ENCODE data around the gene ZNF350.
A peak's percentile ranks its signal among the peaks of the same experiment; 100 is the strongest.

Gene ZNF350

DNA sequence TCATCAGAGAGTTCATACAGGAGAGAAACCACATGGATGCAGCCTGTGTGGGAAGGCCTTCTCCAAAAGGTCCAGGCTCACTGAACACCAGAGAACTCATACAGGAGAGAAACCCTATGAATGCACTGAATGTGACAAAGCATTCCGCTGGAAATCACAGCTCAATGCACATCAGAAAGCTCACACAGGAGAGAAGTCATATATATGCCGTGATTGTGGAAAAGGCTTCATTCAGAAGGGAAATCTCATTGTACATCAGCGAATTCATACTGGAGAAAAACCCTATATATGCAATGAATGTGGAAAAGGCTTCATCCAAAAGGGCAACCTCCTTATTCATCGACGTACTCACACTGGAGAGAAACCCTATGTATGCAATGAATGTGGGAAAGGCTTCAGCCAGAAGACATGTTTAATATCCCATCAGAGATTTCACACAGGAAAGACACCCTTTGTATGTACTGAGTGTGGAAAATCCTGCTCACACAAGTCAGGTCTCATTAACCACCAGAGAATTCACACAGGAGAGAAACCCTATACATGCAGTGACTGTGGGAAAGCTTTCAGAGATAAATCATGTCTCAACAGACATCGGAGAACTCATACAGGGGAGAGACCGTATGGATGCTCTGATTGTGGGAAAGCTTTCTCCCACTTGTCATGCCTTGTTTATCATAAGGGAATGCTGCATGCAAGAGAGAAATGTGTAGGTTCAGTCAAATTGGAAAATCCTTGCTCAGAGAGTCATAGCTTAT lies 41.7 kb downstream of the ZNF350 start:
- H3K9me3 ChIP-seq (ENCODE audit: insufficient read depth, low read depth, low read length) = peaks cover 29% of the 10 kb centered on the region
- H3K27ac ChIP-seq (ENCODE audit: low read depth, low read length) = no peak overlapping the region
- H3K79me1 ChIP-seq (ENCODE audit: low read length) = no peaks in the 10 kb centered on the region
- no CpG with 5 or more reads among the region's 7 CpGs for WGBS (ENCODE audit: extremely low coverage, insufficient coverage, insufficient read length)
- no peak overlapping the region for H3K4me2 ChIP-seq (ENCODE audit: low read length)
- H3K79me2 ChIP-seq (ENCODE audit: control insufficient read depth, insufficient read depth, low read length, poor library complexity) = no peaks in the 10 kb centered on the region
- H4K91ac ChIP-seq (ENCODE audit: low read depth, low read length) = no peak overlapping the region
- no peak overlapping the region for H2BK120ac ChIP-seq (ENCODE audit: insufficient read depth, low read length, poor library complexity)
- H3K27me3 ChIP-seq (ENCODE audit: insufficient read depth, low read length) = no peaks in the 10 kb centered on the region
- H3K4ac ChIP-seq (ENCODE audit: low read depth, low read length) = no peak overlapping the region
- H3K23ac ChIP-seq (ENCODE audit: low read length) = no peak overlapping the region
- H3K4me1 ChIP-seq (ENCODE audit: control insufficient read depth in 1 of 2, insufficient read depth in 2 of 2, low read length in 2 of 2) = no peaks in the 10 kb centered on the region
- H2BK5ac ChIP-seq (ENCODE audit: low read depth, low read length, poor library complexity) = no peak overlapping the region
- no peak overlapping the region for H4K12ac ChIP-seq (ENCODE audit: low read depth, low read length)
- peaks cover 21 to 40% of the 10 kb centered on the region in 2 experiments for H3K36me3 ChIP-seq (ENCODE audit: control insufficient read depth in 1 of 2, insufficient read depth in 2 of 2, low read length in 2 of 2)
- H3K9ac ChIP-seq (ENCODE audit: low read length) = no peak overlapping the region
- H3K14ac ChIP-seq (ENCODE audit: low read length) = no peak overlapping the region
- H2BK12ac ChIP-seq (ENCODE audit: low read length) = no peak overlapping the region
- no peak overlapping the region for H2AK5ac ChIP-seq (ENCODE audit: low read length)
- no peak overlapping the region for H3K18ac ChIP-seq (ENCODE audit: low read length)
- H3K4me3 ChIP-seq (ENCODE audit: low read depth, low read length) = no peak overlapping the region
- no peak overlapping the region for H4K8ac ChIP-seq (ENCODE audit: low read depth, low read length)
- no peak for DNase-seq
- H2AFZ ChIP-seq (ENCODE audit: insufficient read depth, low read length, poor library complexity) = no peak overlapping the region

- Histone ChIP-seq H3K14ac (ENCODE audit: low read length) (no peak overlapping the region), H3K36me3 (ENCODE audit: control insufficient read depth in 1 of 2, insufficient read depth in 2 of 2, low read length in 2 of 2) (peaks cover 36 to 52% of the 10 kb centered on the region in 2 experiments)
- no CpG with 5 or more reads among the region's 2 CpGs for WGBS (ENCODE audit: extremely low coverage, insufficient coverage, insufficient read length)
Measured at GRCh38 chr19:51938936-51939335, 47.7 kb downstream of the ZNF350 start.

GRCh38 chr19:51931921-51932320 lies 54.7 kb downstream of the ZNF350 start:
- H2AK5ac ChIP-seq (ENCODE audit: low read length) = no peak overlapping the region
- H4K91ac ChIP-seq (ENCODE audit: low read depth, low read length) = no peak overlapping the region
- peaks cover 10% of the 10 kb centered on the region for H3K79me2 ChIP-seq (ENCODE audit: control insufficient read depth, insufficient read depth, low read length, poor library complexity)
- no peak overlapping the region for H2BK12ac ChIP-seq (ENCODE audit: low read length)
- no peak overlapping the region for H4K8ac ChIP-seq (ENCODE audit: low read depth, low read length)
- peak; percentile 94 to 97 for DNase-seq
- no peaks in the 10 kb centered on the region for H3K27me3 ChIP-seq (ENCODE audit: insufficient read depth, low read length)
- H3K27ac ChIP-seq (ENCODE audit: low read depth, low read length) = no peak overlapping the region
- no peak overlapping the region for H4K12ac ChIP-seq (ENCODE audit: low read depth, low read length)
- no peak overlapping the region for H2BK120ac ChIP-seq (ENCODE audit: insufficient read depth, low read length, poor library complexity)
- no peak overlapping the region for H2BK5ac ChIP-seq (ENCODE audit: low read depth, low read length, poor library complexity)
- H3K18ac ChIP-seq (ENCODE audit: low read length) = no peak overlapping the region
- H3K23ac ChIP-seq (ENCODE audit: low read length) = no peak overlapping the region
- no peak overlapping the region for H3K4me2 ChIP-seq (ENCODE audit: low read length)
- peaks cover 6% of the 10 kb centered on the region for H3K79me1 ChIP-seq (ENCODE audit: low read length)
- WGBS (ENCODE audit: extremely low coverage, insufficient coverage, insufficient read length) = no CpG with 5 or more reads among the region's 8 CpGs
- no peak overlapping the region for H3K4ac ChIP-seq (ENCODE audit: low read depth, low read length)
- H3K4me3 ChIP-seq (ENCODE audit: low read depth, low read length) = no peak overlapping the region
- no peak overlapping the region for H2AFZ ChIP-seq (ENCODE audit: insufficient read depth, low read length, poor library complexity)
- H3K9me3 ChIP-seq (ENCODE audit: insufficient read depth, low read depth, low read length) = peaks cover 2% of the 10 kb centered on the region
- H3K14ac ChIP-seq (ENCODE audit: low read length) = no peak overlapping the region
- no peak overlapping the region for H3K9ac ChIP-seq (ENCODE audit: low read length)
- peaks cover 5 to 7% of the 10 kb centered on the region in 2 experiments for H3K4me1 ChIP-seq (ENCODE audit: control insufficient read depth in 1 of 2, insufficient read depth in 2 of 2, low read length in 2 of 2)
- H3K36me3 ChIP-seq (ENCODE audit: control insufficient read depth in 1 of 2, insufficient read depth in 2 of 2, low read length in 2 of 2) = peaks cover 26 to 32% of the 10 kb centered on the region in 2 experiments

More at GRCh38 chr19:51938936-51939335, 47.7 kb downstream of the ZNF350 start:
- Histone ChIP-seq H3K23ac (ENCODE audit: low read length) (no peak overlapping the region), H4K91ac (ENCODE audit: low read depth, low read length) (no peak overlapping the region), H2BK120ac (ENCODE audit: insufficient read depth, low read length, poor library complexity) (no peak overlapping the region), H2BK5ac (ENCODE audit: low read depth, low read length, poor library complexity) (no peak overlapping the region), H2AK5ac (ENCODE audit: low read length) (no peak overlapping the region), H3K9me3 (ENCODE audit: insufficient read depth, low read depth, low read length) (peaks cover 12% of the 10 kb centered on the region), H3K4me2 (ENCODE audit: low read length) (no peak overlapping the region), H2AFZ (ENCODE audit: insufficient read depth, low read length, poor library complexity) (no peak overlapping the region), H3K18ac (ENCODE audit: low read length) (no peak overlapping the region), H3K79me2 (ENCODE audit: control insufficient read depth, insufficient read depth, low read length, poor library complexity) (no peaks in the 10 kb centered on the region), H3K4me3 (ENCODE audit: low read depth, low read length) (no peak overlapping the region), H3K4ac (ENCODE audit: low read depth, low read length) (no peak overlapping the region), H4K12ac (ENCODE audit: low read depth, low read length) (no peak overlapping the region), H3K79me1 (ENCODE audit: low read length) (no peaks in the 10 kb centered on the region), H3K27me3 (ENCODE audit: insufficient read depth, low read length) (no peaks in the 10 kb centered on the region), H3K27ac (ENCODE audit: low read depth, low read length) (no peak overlapping the region), H3K9ac (ENCODE audit: low read length) (no peak overlapping the region), H3K4me1 (ENCODE audit: control insufficient read depth in 1 of 2, insufficient read depth in 2 of 2, low read length in 2 of 2) (no peaks in the 10 kb centered on the region), H2BK12ac (ENCODE audit: low read length) (no peak overlapping the region), H4K8ac (ENCODE audit: low read depth, low read length) (no peak overlapping the region)
- DNase-seq = no peak

DNA sequence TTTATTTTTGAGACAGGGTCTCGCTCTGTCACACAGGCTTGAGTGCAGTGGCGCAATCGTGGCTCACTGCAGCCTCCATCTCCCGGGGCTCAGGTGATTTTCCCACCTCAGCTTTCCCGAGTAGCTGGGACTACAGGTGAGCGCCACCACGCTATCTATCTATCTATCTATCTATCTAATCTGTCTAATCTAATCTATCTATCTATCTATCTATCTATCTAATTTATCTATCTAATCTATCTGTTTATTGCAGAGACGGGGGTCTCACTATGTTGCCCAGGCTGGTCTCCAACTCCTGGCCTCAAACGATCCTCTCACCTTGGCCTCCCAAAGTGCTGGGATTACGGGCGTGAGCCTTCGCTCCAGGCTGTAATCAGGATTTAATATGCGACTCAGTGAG lies 58.8 kb downstream of the ZNF350 start:
- Histone ChIP-seq H3K23ac (ENCODE audit: low read length) (no peak overlapping the region), H2BK12ac (ENCODE audit: low read length) (no peak overlapping the region), H3K4ac (ENCODE audit: low read depth, low read length) (peak overlapping the region; percentile 70), H3K79me1 (ENCODE audit: low read length) (peaks cover 8% of the 10 kb centered on the region), H2AK5ac (ENCODE audit: low read length) (peak overlapping the region; percentile 72), H3K14ac (ENCODE audit: low read length) (peak overlapping the region; percentile 43), H4K8ac (ENCODE audit: low read depth, low read length) (peak overlapping the region; percentile 53), H3K4me1 (ENCODE audit: control insufficient read depth in 1 of 2, insufficient read depth in 2 of 2, low read length in 2 of 2) (peaks cover 5 to 7% of the 10 kb centered on the region in 2 experiments), H4K12ac (ENCODE audit: low read depth, low read length) (peak overlapping the region; percentile 4), H3K4me3 (ENCODE audit: low read depth, low read length) (peak overlapping the region; percentile 84), H3K27me3 (ENCODE audit: insufficient read depth, low read length) (no peaks in the 10 kb centered on the region), H3K9me3 (ENCODE audit: insufficient read depth, low read depth, low read length) (peaks cover 7% of the 10 kb centered on the region), H3K79me2 (ENCODE audit: control insufficient read depth, insufficient read depth, low read length, poor library complexity) (peaks cover 12% of the 10 kb centered on the region), H2AFZ (ENCODE audit: insufficient read depth, low read length, poor library complexity) (peak overlapping the region; percentile 32), H3K36me3 (ENCODE audit: control insufficient read depth in 1 of 2, insufficient read depth in 2 of 2, low read length in 2 of 2) (peaks cover 10 to 11% of the 10 kb centered on the region in 2 experiments), H2BK5ac (ENCODE audit: low read depth, low read length, poor library complexity) (no peak overlapping the region), H3K18ac (ENCODE audit: low read length) (peak overlapping the region; percentile 29), H3K27ac (ENCODE audit: low read depth, low read length) (no peak overlapping the region), H4K91ac (ENCODE audit: low read depth, low read length) (peak overlapping the region; percentile 29), H3K4me2 (ENCODE audit: low read length) (peak overlapping the region; percentile 71), H2BK120ac (ENCODE audit: insufficient read depth, low read length, poor library complexity) (no peak overlapping the region), H3K9ac (ENCODE audit: low read length) (peak overlapping the region; percentile 70)
- WGBS (ENCODE audit: extremely low coverage, insufficient coverage, insufficient read length) = no CpG with 5 or more reads among the region's 13 CpGs
- no peak for DNase-seq

All from trophoblast cell (in vitro differentiated cells and primary cell).